H1 (cell line): ENCODE data around the gene HIPK2. TPM values are rescaled to one million over a fixed set of nuclear protein-coding genes. Genes with fewer than 3 reads are reported as not detected.

Experiments
- CTCF ChIA-PET: fragments of 300-600 bp; sonication (Branson Sonifier 250); formaldehyde crosslinking; loops from one replicate; lab custom pipeline; 2021; ENCODE audit not compliant: partially characterized antibody; lab: Charles Lee
- POLR2A ChIA-PET: fragments of 300-600 bp; sonication (Branson Sonifier 250); formaldehyde crosslinking; loops from one replicate; lab custom pipeline; 2021; ENCODE audit warnings: inconsistent platforms; ENCODE audit not compliant: partially characterized antibody; lab: Charles Lee
- DNase-seq, 2 experiments: peaks; one replicate each; pipeline versions ENCODE4 v3.0.0 to v3.0.0-alpha.2; 2010 to 2022; ENCODE audit warnings: low spot score in 2 of 2, low read depth in 1 of 2, mixed read lengths in 1 of 2
- FAIRE-seq: peaks from 2 replicates; lab custom pipeline; 2011; peaks lifted over from hg19 to GRCh38; lab: Jason Lieb, UNC
- H2AFZ ChIP-seq: 2 replicates; pipeline ENCODE4 v1.8.1; 2012; ENCODE audit warnings: low read length, inconsistent platforms
- H2AK5ac ChIP-seq: 2 replicates; pipeline ENCODE4 v1.6.1; 2013; ENCODE audit warnings: low read depth, low read length
- H2BK120ac ChIP-seq: replicated peaks from 2 replicates; pipeline ENCODE3; 2013; ENCODE audit warnings: low read depth, low read length, inconsistent platforms
- H2BK12ac ChIP-seq: 2 replicates; pipeline ENCODE4 v1.6.1; 2013; ENCODE audit warnings: low read depth, low read length
- H2BK15ac ChIP-seq: 2 replicates; pipeline ENCODE4 v1.6.1; 2013; ENCODE audit warnings: low read length
- H2BK20ac ChIP-seq: 2 replicates; pipeline ENCODE4 v1.6.1; 2013; ENCODE audit warnings: low read length
- H2BK5ac ChIP-seq: 2 replicates; pipeline ENCODE4 v1.6.1; 2013; ENCODE audit warnings: low read depth, low read length
- H3K14ac ChIP-seq: 2 replicates; pipeline ENCODE4 v1.6.1; 2013; ENCODE audit warnings: inconsistent platforms; ENCODE audit not compliant: insufficient read length
- H3K18ac ChIP-seq: 2 replicates; pipeline ENCODE4 v1.6.1; 2013; ENCODE audit warnings: low read length; ENCODE audit errors: extremely low read depth
- H3K23ac ChIP-seq: 2 replicates; pipeline ENCODE4 v1.6.1; 2013; ENCODE audit warnings: inconsistent platforms; ENCODE audit not compliant: insufficient read length
- H3K23me2 ChIP-seq: 2 replicates; pipeline ENCODE4 v1.6.1; 2013; ENCODE audit warnings: low read depth, low read length
- H3K27ac ChIP-seq: 2 replicates; pipeline ENCODE4 v1.6.1; 2011; ENCODE audit warnings: low read depth, low read length, inconsistent platforms
- H3K27me3 ChIP-seq, 4 experiments: replicated peaks in 1 of 4; 1 replicate in 1 of 4; 2 replicates in 3 of 4; pipeline versions ENCODE4 v1.6.1 to v1.8.1; 2011 to 2013; ENCODE audit warnings: low read length in 3 of 4, mild to moderate bottlenecking in 3 of 4, inconsistent platforms in 2 of 4, mixed read lengths in 2 of 4, moderate library complexity in 1 of 4; ENCODE audit not compliant: control insufficient read depth in 3 of 4, insufficient read depth in 3 of 4; ENCODE audit errors: extremely low read depth in 1 of 4
- H3K36me3 ChIP-seq, 4 experiments: 2 replicates each; pipeline versions ENCODE4 v1.6.1 to v1.8.1; 2011 to 2013; ENCODE audit warnings: mild to moderate bottlenecking in 4 of 4, low read length in 3 of 4, moderate library complexity in 2 of 4, control low read depth in 1 of 4, inconsistent platforms in 1 of 4; ENCODE audit not compliant: insufficient read depth in 4 of 4, control insufficient read depth in 2 of 4
- H3K4ac ChIP-seq: replicated peaks from 2 replicates; pipeline ENCODE3; 2013; ENCODE audit warnings: low read length, low read depth, mixed read lengths, inconsistent platforms; ENCODE audit not compliant: insufficient read length
- H3K4me1 ChIP-seq, 4 experiments: replicated peaks in 1 of 4; 1 replicate in 1 of 4; 2 replicates in 3 of 4; pipeline versions ENCODE4 v1.6.1 to v1.8.1; 2011 to 2013; ENCODE audit warnings: low read length in 3 of 4, inconsistent platforms in 2 of 4, mixed read lengths in 1 of 4; ENCODE audit not compliant: insufficient read depth in 4 of 4, control insufficient read depth in 3 of 4
- H3K4me2 ChIP-seq, 2 experiments: 2 replicates each; pipeline versions ENCODE4 v1.6.1 to v1.8.1; 2011 to 2013; ENCODE audit warnings: low read depth in 2 of 2, low read length in 2 of 2, control low read depth in 1 of 2, inconsistent platforms in 1 of 2, mild to moderate bottlenecking in 1 of 2; ENCODE audit not compliant: insufficient read depth in 1 of 2
- H3K4me3 ChIP-seq, 4 experiments: fragments of 200-600, 300-600 bp in 1 of 4; sonication (generic), shearing (Covaris generic), sonication (Bioruptor Twin) in 1 of 4; 2 replicates each; pipeline versions ENCODE4 v1.5.1 to v1.8.1; 2011 to 2016; ENCODE audit warnings: low read length in 4 of 4, low read depth in 3 of 4, control low read depth in 2 of 4, inconsistent platforms in 2 of 4, mild to moderate bottlenecking in 2 of 4, mixed read lengths in 1 of 4, moderate library complexity in 1 of 4; ENCODE audit not compliant: insufficient read depth in 2 of 4; ENCODE audit errors: extremely low read depth in 1 of 4
- H3K56ac ChIP-seq: replicated peaks from 2 replicates; pipeline ENCODE3; 2013; ENCODE audit warnings: low read depth, mild to moderate bottlenecking, mixed read lengths, low read length, inconsistent platforms; ENCODE audit not compliant: insufficient read length
- H3K79me1 ChIP-seq: 2 replicates; pipeline ENCODE4 v1.6.1; 2013; ENCODE audit warnings: low read depth, low read length, control low read depth
- H3K79me2 ChIP-seq, 2 experiments: 2 replicates each; pipeline versions ENCODE4 v1.6.1 to v1.8.1; 2012 to 2013; ENCODE audit warnings: low read length in 2 of 2, mild to moderate bottlenecking in 2 of 2, inconsistent platforms in 1 of 2; ENCODE audit not compliant: insufficient read depth in 2 of 2, control insufficient read depth in 1 of 2
- H3K9ac ChIP-seq, 4 experiments: replicated peaks in 1 of 4; 1 replicate in 1 of 4; 2 replicates in 3 of 4; pipeline versions ENCODE4 v1.6.1 to v1.8.1; 2011 to 2013; ENCODE audit warnings: low read depth in 3 of 4, low read length in 3 of 4, control low read depth in 2 of 4, mild to moderate bottlenecking in 2 of 4, moderate library complexity in 2 of 4, inconsistent platforms in 1 of 4; ENCODE audit errors: extremely low read depth in 1 of 4
- H3K9me3 ChIP-seq, 2 experiments: 2 replicates each; pipeline versions ENCODE4 v1.6.1 to v1.8.1; 2012 to 2013; ENCODE audit warnings: mild to moderate bottlenecking in 2 of 2, moderate library complexity in 2 of 2, control low read depth in 1 of 2, inconsistent platforms in 1 of 2, low read depth in 1 of 2, low read length in 1 of 2, mixed read lengths in 1 of 2; ENCODE audit not compliant: insufficient read depth in 2 of 2
- H4K20me1 ChIP-seq, 2 experiments: replicated peaks in 1 of 2; 2 replicates each; pipeline versions ENCODE3 to v1.8.1; 2011 to 2013; ENCODE audit warnings: inconsistent platforms in 2 of 2, low read length in 2 of 2, mild to moderate bottlenecking in 1 of 2; ENCODE audit not compliant: insufficient read depth in 2 of 2, control insufficient read depth in 1 of 2
- H4K5ac ChIP-seq: 2 replicates; pipeline ENCODE4 v1.6.1; 2013; ENCODE audit warnings: low read length, low read depth, mixed read lengths, inconsistent platforms; ENCODE audit not compliant: insufficient read length
- H4K8ac ChIP-seq: 2 replicates; pipeline ENCODE4 v1.8.0; 2013; ENCODE audit warnings: mild to moderate bottlenecking, moderate library complexity, low read length, inconsistent platforms; ENCODE audit not compliant: insufficient read depth; ENCODE audit errors: extremely low read depth
- H4K91ac ChIP-seq: replicated peaks from 2 replicates; pipeline ENCODE3; 2013; ENCODE audit warnings: low read length, mixed read lengths, inconsistent platforms; ENCODE audit not compliant: insufficient read length
- ATF3 ChIP-seq: IDR thresholded peaks from 2 replicates; pipeline ENCODE4 v1.6.1; 2011; ENCODE audit warnings: low read depth, mild to moderate bottlenecking, low read length; ENCODE audit not compliant: insufficient read depth
- CHD1 ChIP-seq: IDR thresholded peaks from 2 replicates; pipeline ENCODE4 v1.6.1; 2012; ENCODE audit warnings: low read depth, low read length, improper control_type of control experiment
- CREB1 ChIP-seq: IDR thresholded peaks from 2 replicates; pipeline ENCODE4 v1.6.1; 2012; ENCODE audit warnings: inconsistent platforms
- EP300 ChIP-seq, 2 experiments: IDR thresholded peaks; 1 replicate in 1 of 2; 2 replicates in 1 of 2; pipeline ENCODE4 v1.6.1; 2011 to 2012; ENCODE audit warnings: low read depth in 2 of 2, low read length in 2 of 2, mild to moderate bottlenecking in 2 of 2, borderline replicate concordance in 1 of 2, inconsistent platforms in 1 of 2, moderate library complexity in 1 of 2
- FOSL1 ChIP-seq: IDR thresholded peaks from 2 replicates; pipeline ENCODE4 v1.6.1; 2011; ENCODE audit warnings: mild to moderate bottlenecking, low read depth, low read length, moderate library complexity; ENCODE audit not compliant: insufficient read depth
- RBBP5 ChIP-seq: IDR thresholded peaks from 2 replicates; pipeline ENCODE4 v1.7.1; 2012; ENCODE audit warnings: low read depth, mild to moderate bottlenecking, inconsistent platforms, low read length, moderate library complexity, borderline replicate concordance
- SAP30 ChIP-seq: fragments of 300-600 bp; sonication (generic); IDR thresholded peaks from 2 replicates; pipeline ENCODE4 v1.7.1; 2012; ENCODE audit warnings: low read length, moderate library complexity, mild to moderate bottlenecking, inconsistent platforms; ENCODE audit not compliant: insufficient read depth, insufficient replicate concordance
- SIRT6 ChIP-seq: IDR thresholded peaks from one replicate; pipeline ENCODE4 v1.7.1; 2012; ENCODE audit warnings: low read length, inconsistent platforms
- ZNF274 ChIP-seq: IDR thresholded peaks from 2 replicates; pipeline ENCODE4 v1.7.0; 2012; ENCODE audit warnings: low read length, borderline replicate concordance; ENCODE audit errors: extremely low read depth
- WGBS, 2 experiments: shearing (Covaris generic) in 1 of 2; methylation state at CpG; one replicate each; pipeline versions ENCODE4 v1.1.6 to v1.1.7; 2013 to 2015; ENCODE audit warnings: low lambda C conversion rate in 2 of 2, mixed read lengths in 2 of 2, inconsistent platforms in 1 of 2, low coverage in 1 of 2, missing lambda C conversion rate in 1 of 2; ENCODE audit not compliant: insufficient replicate concordance in 2 of 2, insufficient coverage in 1 of 2, insufficient read length in 1 of 2; ENCODE audit errors: extremely low coverage in 1 of 2, missing lambda C conversion rate in 1 of 2; 5-methylcytosine and 5-hydroxymethylcytosine counted together
- polyA plus RNA-seq, 7 experiments: library from polyadenylated mRNA; depleted of rRNA in 3 of 7; stranded (reverse) in 5 of 7; unstranded in 2 of 7; fragments of >200 nt in 5 of 7; fragments of 200-250 nt in 2 of 7; gene quantifications; 1 replicate in 5 of 7; 2 replicates in 1 of 7; 4 replicates in 1 of 7; pipeline versions ENCODE4 v1.2.1 to v1.2.3, GENCODE V29; 2011 to 2013; ENCODE audit warnings: missing spikeins in 2 of 7, mixed read lengths in 2 of 7
- total RNA-seq: library from RNA; stranded (reverse); fragmentation: NEBNext Ultra II Directional; extraction: Animal tissue kit (Norgen Biotek cat#: 25700); gene quantifications from 2 replicates; pipeline ENCODE4 v1.2.1, GENCODE V29; 2021

HIPK2 gene
- total and polyA plus RNA-seq, 2 of the 8 experiments (the other 6 are each of a cell fraction or from before 2014, with no cell fraction given), result 8.3 to 24.3 TPM

- H4K8ac ChIP-seq, result no peak overlapping the region
- H2BK15ac ChIP-seq, result no peak overlapping the region
- H3K23ac ChIP-seq, result no peak overlapping the region
- H3K79me2 ChIP-seq, result peaks cover 0 to 2% of the 10 kb centered on the region in 2 experiments; a peak in 1 of 4 replicates
- no peak for DNase-seq
- no peak overlapping the region for H3K4me2 ChIP-seq
- H4K91ac ChIP-seq, result no peak overlapping the region
- CTCF ChIA-PET, result interaction anchor here (0.7 to 1.3 kb wide), 2 partner anchors 10 to 72 kb away, joined by 3 read pairs; no protein-coding TSS in a partner anchor
- no peak overlapping the region for H3K56ac ChIP-seq
- no peaks in the 10 kb centered on the region for H3K79me1 ChIP-seq
- H3K14ac ChIP-seq, result no peak overlapping the region
- H4K5ac ChIP-seq, result no peak overlapping the region
- no peak overlapping the region for H2BK20ac ChIP-seq
- peaks cover 0 to 15% (median 4%) of the 10 kb centered on the region in 4 experiments; a peak in 5 of 8 replicates for H3K36me3 ChIP-seq
- no peaks in the 10 kb centered on the region for H4K20me1 ChIP-seq
- 93% methylated on average over 9 of the region's 9 CpGs; no CpG with 5 or more reads in 1 of the 2 experiments for whole genome bisulfite sequencing, 2 experiments
- H3K9me3 ChIP-seq, result no peaks in the 10 kb centered on the region
- no peak overlapping the region for H2BK12ac ChIP-seq
- TF ChIP-seq CHD1 (no peak), SAP30 (no peak), SIRT6 (no peak), ZNF274 (no peak), ATF3 (no peak), RBBP5 (no peak), CREB1 (no peak), FOSL1 (no peak), EP300 (IDR thresholded peaks at IDR 0.05; ENCODE audit: borderline replicate concordance in 1 of 2, low read depth in 2 of 2, low read length in 2 of 2) (no peak)
- TF ChIP-seq, all 59 proteins: peak for 0
- Histone ChIP-seq H3K27ac (no peak overlapping the region), H3K4me1 (peaks cover 0 to 9% (median 3%) of the 10 kb centered on the region in 4 experiments; a peak in 5 of 7 replicates), H3K18ac (no peak overlapping the region), H2AFZ (no peak overlapping the region), H3K9ac (no peak overlapping the region), H3K23me2 (no peaks in the 10 kb centered on the region), H2BK5ac (no peak overlapping the region), H3K4ac (no peak overlapping the region), H2AK5ac (no peak overlapping the region), H3K4me3 (no peak overlapping the region), H2BK120ac (no peak overlapping the region), H3K27me3 (no peaks in the 10 kb centered on the region)
- FAIRE-seq, result no peak
- POLR2A ChIA-PET, result interaction anchor here (1.0 kb wide), 1 partner anchor 269 kb away, joined by 3 read pairs; no protein-coding TSS in a partner anchor
Observed at GRCh38 chr7:139718859-139719258, 58.9 kb downstream of the HIPK2 start.
